Stimulated activated CD8-positive, alpha-beta memory T cell treated with anti-CD3 and anti-CD28 coated beads, Interleukin-12 subunit alpha, Interleukin-12 subunit beta, amount 100 ng/mL, for 24 hours (primary cell): Measurements from ENCODE around the gene SCARB1.
"Not testable (repeated sequence)": the region's sequence is repeated elsewhere in the genome, so short reads cannot be mapped to it uniquely, and the experiment has no call there.

Experiments used
- DNase-seq: peaks from one replicate; pipeline ENCODE4 v3.0.0-alpha.2; 2020; ENCODE audit errors: extremely low read depth

Gene SCARB1

GRCh38 chr12:124863416-124864325 lies at the start of gene SCARB1:
Gene SCARB1, minus strand, starts transcription at chr12:124863864. Its CDS starts 144 bp downstream, at chr12:124863720.
- DNase-seq: peak; percentile 57

GRCh38 chr12:124912529-124913287 lies 49.0 kb upstream of the SCARB1 start:
- DNase-seq: not testable (repeated sequence)

GRCh38 chr12:124911521-124911920 lies 47.9 kb upstream of the SCARB1 start:
- DNase-seq: not testable (repeated sequence)

GRCh38 chr12:124910561-124911478 lies 47.2 kb upstream of the SCARB1 start:
- DNase-seq: no peak

GRCh38 chr12:124909831-124910560 lies 46.3 kb upstream of the SCARB1 start:
- no peak for DNase-seq

- DNase-seq: no peak
Observed at GRCh38 chr12:124906606-124907261, 43.1 kb upstream of the SCARB1 start.

- no peak for DNase-seq
Observed at GRCh38 chr12:124904306-124905098, 40.8 kb upstream of the SCARB1 start.

- no peak for DNase-seq
Observed at GRCh38 chr12:124902916-124903315, 39.3 kb upstream of the SCARB1 start.

GRCh38 chr12:124901003-124901402 lies 37.3 kb upstream of the SCARB1 start:
- no peak for DNase-seq

GRCh38 chr12:124900345-124900795 lies 36.7 kb upstream of the SCARB1 start:
- not testable (repeated sequence) for DNase-seq

GRCh38 chr12:124898923-124899294 lies 35.2 kb upstream of the SCARB1 start:
- no peak for DNase-seq

GRCh38 chr12:124898200-124898922 lies 34.7 kb upstream of the SCARB1 start:
- DNase-seq: no peak

GRCh38 chr12:124896461-124896860 lies 32.8 kb upstream of the SCARB1 start:
- no peak for DNase-seq

- no peak for DNase-seq
Observed at GRCh38 chr12:124893792-124894516, 30.3 kb upstream of the SCARB1 start.

GRCh38 chr12:124888260-124888659 lies 24.6 kb upstream of the SCARB1 start:
- no peak for DNase-seq

GRCh38 chr12:124887766-124888165 lies 24.1 kb upstream of the SCARB1 start:
- DNase-seq: not testable (repeated sequence)

- DNase-seq: no peak
Observed at GRCh38 chr12:124884587-124885438, 21.1 kb upstream of the SCARB1 start.
